Esophagus muscularis mucosa (tissue), 4 donors: ENCODE measurements around the gene AUNIP. TPM values are rescaled to one million over a fixed set of nuclear protein-coding genes. Genes with fewer than 3 reads are reported as not detected.

Experiments used
- DNase-seq: peaks from one replicate; pipeline ENCODE4 v3.0.0-alpha.2; 2017; ENCODE audit errors: extremely low spot score
- H3K27ac ChIP-seq, 4 donors: fragments of 200-600 bp; sonication (generic); replicated peaks in 1 of 4; 1 replicate in 3 of 4; 2 replicates in 1 of 4; pipeline ENCODE4 v1.5.1; 2016 to 2019; ENCODE audit warnings: mild to moderate bottlenecking in 1 of 4
- H3K27me3 ChIP-seq, 4 donors: fragments of 200-600 bp; sonication (generic); one replicate each; pipeline versions ENCODE4 v1.5.1 to v1.6.0; 2016 to 2019
- H3K36me3 ChIP-seq, 4 donors: fragments of 200-600 bp; sonication (generic); one replicate each; pipeline ENCODE4 v1.5.1; 2016 to 2019
- H3K4me1 ChIP-seq, 4 donors: fragments of 200-600 bp; sonication (generic); one replicate each; pipeline ENCODE4 v1.5.1; 2016 to 2019
- H3K4me3 ChIP-seq, 4 donors: fragments of 200-600 bp; sonication (generic); 1 replicate in 2 of 4; 2 replicates in 2 of 4; pipeline ENCODE4 v1.5.1; 2016 to 2019; ENCODE audit warnings: mild to moderate bottlenecking in 4 of 4, moderate library complexity in 1 of 4
- H3K9me3 ChIP-seq, 4 donors: fragments of 200-600 bp; sonication (generic); 1 replicate in 3 of 4; 2 replicates in 1 of 4; pipeline ENCODE4 v1.5.1; 2016 to 2019
- CTCF ChIP-seq, 3 experiments: fragments of 200-600 bp in 2 of 3; fragments of 450-650 bp in 1 of 3; sonication (generic) in 2 of 3; IDR thresholded peaks; one replicate each; pipeline ENCODE4 v1.5.1; 2017 to 2019; ENCODE audit warnings: antibody characterized with exemption in 3 of 3, mild to moderate bottlenecking in 2 of 3, moderate library complexity in 1 of 3
- EP300 ChIP-seq: sonication (generic); formaldehyde crosslinking; IDR thresholded peaks from one replicate; pipeline ENCODE4 v1.6.1; 2017; ENCODE audit warnings: antibody characterized with exemption
- POLR2A ChIP-seq: fragments of 450-650 bp; IDR thresholded peaks from one replicate; pipeline ENCODE4 v1.6.1; 2017; ENCODE audit warnings: antibody characterized with exemption, moderate library complexity, mild to moderate bottlenecking, low read depth
- POLR2AphosphoS5 ChIP-seq, 2 donors: sonication (generic); formaldehyde crosslinking; IDR thresholded peaks; one replicate each; pipeline ENCODE4 v1.6.1; 2017; ENCODE audit warnings: antibody characterized with exemption in 2 of 2
- WGBS: methylation state at CpG from one replicate; pipeline ENCODE4 v1.1.5; 2018; 5-methylcytosine and 5-hydroxymethylcytosine counted together
- intact Hi-C: fragments of 100-400 bp; cut with DNase I; formaldehyde crosslinking; loops from one replicate; pipeline ENCODE4 v1.15.1; 2023
- total RNA-seq, 4 donors: library from RNA; depleted of rRNA; stranded (reverse); fragments of >200 nt; gene quantifications; one replicate each; pipeline versions ENCODE4 v1.1.0 to v1.2.1, GENCODE V29; 2016

The AUNIP gene
- total RNA-seq, 4 donors from 2014 or later: not detected

DNA sequence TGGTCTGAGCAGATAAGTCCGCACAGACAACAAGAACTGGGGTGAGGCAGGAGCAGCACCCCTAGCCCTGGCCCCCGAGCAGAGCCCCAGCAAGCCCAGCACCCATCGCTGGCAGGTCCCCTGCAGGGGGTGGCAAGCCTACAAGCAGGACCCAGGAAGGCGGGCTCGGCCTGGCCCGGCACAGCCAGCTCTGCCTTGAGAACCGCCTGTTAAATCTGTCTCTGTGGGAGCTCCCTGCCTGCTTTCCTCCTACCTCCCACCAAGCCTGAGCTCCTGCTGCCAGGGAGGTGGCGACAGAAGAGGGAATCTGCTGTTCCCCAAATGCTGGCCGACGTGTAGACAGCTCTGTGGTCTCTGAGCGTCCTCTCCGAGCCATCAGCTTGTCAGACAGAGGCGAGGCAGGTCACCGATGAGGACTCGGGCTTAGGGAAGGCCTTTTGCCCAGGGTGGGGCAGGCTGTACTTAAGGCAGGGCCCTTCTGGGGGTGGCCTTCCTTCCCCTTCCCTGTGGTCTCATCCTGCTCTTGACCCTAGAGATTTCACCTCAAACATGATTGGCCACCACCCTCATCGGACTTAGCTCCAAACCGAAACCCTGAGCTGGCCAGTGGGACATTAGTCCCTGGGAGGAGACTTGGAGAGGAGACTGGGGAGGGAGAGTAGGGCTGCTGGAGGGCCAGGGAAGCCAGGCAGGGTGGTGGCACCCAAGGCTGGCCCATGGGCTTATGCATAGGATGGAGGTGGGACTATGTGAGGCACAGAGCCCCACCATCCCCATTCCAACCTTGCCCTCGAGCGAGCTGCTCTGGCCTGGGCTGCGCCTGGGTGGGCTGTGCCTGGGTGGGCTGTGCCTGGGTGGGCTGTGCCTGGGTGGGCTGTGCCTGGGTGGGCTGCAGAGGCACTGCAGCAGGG is 51.5 kb downstream of the AUNIP start:
- H3K27ac ChIP-seq: peak overlapping the region; percentile 7 to 57 (median 46)
- DNase-seq: no peak
- intact Hi-C loops: loop anchor here (10.0 kb wide), 1 partner anchor 563 kb away; the partner anchor contains the start of gene RSRP1
- no peak overlapping the region for H3K4me3 ChIP-seq
- H3K4me1 ChIP-seq: peaks cover 62 to 71% (median 67%) of the 10 kb centered on the region in 4 donors
- TF ChIP-seq CTCF (IDR thresholded peaks at IDR 0.05) (no peak), POLR2A (no peak), EP300 (no peak), POLR2AphosphoS5 (IDR thresholded peaks at IDR 0.05) (no peak)
- no peaks in the 10 kb centered on the region for H3K27me3 ChIP-seq
- WGBS: 71% methylated on average over 11 of the region's 20 CpGs
- H3K36me3 ChIP-seq: peaks cover 24 to 76% (median 64%) of the 10 kb centered on the region in 4 donors
- no peaks in the 10 kb centered on the region for H3K9me3 ChIP-seq

DNA sequence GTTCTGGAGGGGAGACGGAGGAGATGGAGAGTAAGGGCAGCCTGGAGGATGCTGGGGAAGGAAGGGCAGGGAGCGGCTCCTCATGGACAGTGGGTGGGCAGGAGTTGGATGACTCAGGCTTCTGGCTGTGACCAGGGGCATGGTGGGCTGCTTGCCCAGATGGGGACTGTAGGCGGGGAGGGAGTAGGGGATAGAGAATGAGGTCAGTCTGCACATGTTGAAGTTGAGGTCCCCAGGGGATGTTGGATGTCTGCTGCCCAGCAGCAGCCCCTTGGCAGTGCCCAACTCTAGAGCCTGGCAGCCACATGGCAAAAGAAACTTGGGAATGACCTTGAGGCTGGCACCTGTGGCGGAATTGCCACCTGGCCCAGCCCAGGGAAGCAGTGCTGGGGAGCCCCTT is 52.8 kb downstream of the AUNIP start:
- no peaks in the 10 kb centered on the region for H3K27me3 ChIP-seq
- peak overlapping the region; percentile 57 to 68 (median 59) for H3K27ac ChIP-seq
- H3K36me3 ChIP-seq: peaks cover 24 to 67% (median 52%) of the 10 kb centered on the region in 4 donors
- no peak overlapping the region for H3K4me3 ChIP-seq
- WGBS: 65% methylated on average over 4 of the region's 4 CpGs
- H3K9me3 ChIP-seq: no peaks in the 10 kb centered on the region
- no peak for TF ChIP-seq CTCF (IDR thresholded peaks at IDR 0.05)
- no peak for TF ChIP-seq POLR2AphosphoS5 (IDR thresholded peaks at IDR 0.05)
- no peak for TF ChIP-seq EP300
- TF ChIP-seq POLR2A: no peak
- intact Hi-C loops: loop anchor here (10.0 kb wide), 1 partner anchor 562 kb away; the partner anchor contains the start of gene RSRP1
- DNase-seq: no peak
- peaks cover 73 to 84% (median 80%) of the 10 kb centered on the region in 4 donors for H3K4me1 ChIP-seq

DNA sequence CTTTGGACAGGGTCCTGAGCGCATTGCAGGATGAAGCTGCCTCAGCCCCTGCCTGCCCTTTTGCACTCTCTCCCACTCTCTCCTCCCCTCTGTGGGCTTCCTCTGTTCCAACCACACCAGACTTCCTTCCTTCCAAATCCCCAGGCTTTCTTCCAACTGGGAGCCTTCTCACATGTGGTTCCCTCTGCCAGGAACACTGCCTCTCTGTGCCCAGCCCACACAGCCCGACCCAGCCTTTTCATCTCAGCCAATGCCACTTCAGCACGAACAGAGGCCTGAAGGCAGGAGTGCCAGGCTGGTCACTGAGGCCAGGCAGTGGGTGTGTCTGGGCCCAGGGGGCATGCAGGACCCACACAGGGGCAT is 53.4 kb downstream of the AUNIP start:
- Histone ChIP-seq H3K4me1 (peaks cover 76 to 84% (median 82%) of the 10 kb centered on the region in 4 donors), H3K4me3 (no peak overlapping the region), H3K36me3 (peaks cover 24 to 64% (median 48%) of the 10 kb centered on the region in 4 donors), H3K9me3 (no peaks in the 10 kb centered on the region), H3K27me3 (no peaks in the 10 kb centered on the region), H3K27ac (peak overlapping the region; percentile 57 to 68 (median 59))
- 25% methylated on average over 3 of the region's 3 CpGs for WGBS
- intact Hi-C loops: loop anchor here (10.0 kb wide), 1 partner anchor 561 kb away; the partner anchor contains the start of gene RSRP1
- no peak for DNase-seq
- TF ChIP-seq EP300 (no peak), POLR2AphosphoS5 (IDR thresholded peaks at IDR 0.05) (peak in 1 of 2 donors; percentile 24)

- Histone ChIP-seq H3K4me1 (peaks cover 71 to 83% (median 79%) of the 10 kb centered on the region in 4 donors), H3K36me3 (peaks cover 23 to 58% (median 42%) of the 10 kb centered on the region in 4 donors), H3K9me3 (no peaks in the 10 kb centered on the region), H3K4me3 (no peak overlapping the region), H3K27ac (peak overlapping the region; percentile 57 to 68 (median 59)), H3K27me3 (no peaks in the 10 kb centered on the region)
- intact Hi-C loops: loop anchor here (10.0 kb wide), 1 partner anchor 560 kb away; the partner anchor contains the start of gene RSRP1
- 86% methylated on average over 12 of the region's 15 CpGs for WGBS
- no peak for DNase-seq
- TF ChIP-seq CTCF (IDR thresholded peaks at IDR 0.05): no peak
- no peak for TF ChIP-seq EP300
- TF ChIP-seq POLR2A: no peak
- no peak for TF ChIP-seq POLR2AphosphoS5 (IDR thresholded peaks at IDR 0.05)
Observed at GRCh38 chr1:25804964-25805862, 54.0 kb downstream of the AUNIP start.
